Pancreas (tissue), 10 donors: Measurements from ENCODE around the gene ASPHD2. TPM values are rescaled to one million over a fixed set of nuclear protein-coding genes. Genes with fewer than 3 reads are reported as not detected.

Experiments
- ATAC-seq, 4 donors: fragments of 200-7000 bp; cut with Tn5 transposase; one replicate each; pipeline versions ENCODE4 v1.8.0 to v1.9.1; 2020; ENCODE audit warnings: mild to moderate bottlenecking in 4 of 4, moderate library complexity in 4 of 4
- DNase-seq, 6 donors: peaks; one replicate each; pipeline ENCODE4 v3.0.0-alpha.2; 2020
- FAIRE-seq: peaks from 2 replicates; lab custom pipeline; 2012; peaks lifted over from hg19 to GRCh38; lab: Jason Lieb, UNC
- H3K27ac ChIP-seq, 4 donors: fragments of 200-600 bp; sonication (generic); 1 replicate in 3 of 4; 2 replicates in 1 of 4; pipeline versions ENCODE4 v1.5.0 to v1.8.0; 2020
- H3K27me3 ChIP-seq, 4 donors: fragments of 200-600 bp; one replicate each; pipeline ENCODE4 v1.8.0; 2021
- H3K36me3 ChIP-seq, 3 donors: fragments of 200-600 bp; sonication (generic) in 1 of 3; one replicate each; pipeline versions ENCODE4 v1.5.0 to v1.8.0; 2020 to 2021
- H3K4me1 ChIP-seq, 3 donors: fragments of 200-600 bp; one replicate each; pipeline ENCODE4 v1.8.0; 2021
- H3K4me3 ChIP-seq, 4 donors: fragments of 200-600 bp; sonication (generic) in 2 of 4; one replicate each; pipeline versions ENCODE4 v1.5.0 to v1.8.0; 2020 to 2021
- H3K9me3 ChIP-seq, 4 donors: fragments of 200-600 bp; one replicate each; pipeline ENCODE4 v1.8.0; 2021
- WGBS, 2 donors: extraction: QIAGEN DNeasy Blood & Tissue Kit; methylation state at CpG; one replicate each; pipeline ENCODE4 v1.1.7; 2013; 5-methylcytosine and 5-hydroxymethylcytosine counted together
- intact Hi-C, 3 donors: fragments of 100-400 bp; cut with DNase I; formaldehyde crosslinking; loops; one replicate each; pipeline versions ENCODE4 v1.11.1 to v1.14.2; 2022
- polyA plus RNA-seq, 2 donors: library from polyadenylated mRNA; stranded (reverse); fragments of 200-250 nt; gene quantifications; one replicate each; pipeline ENCODE4 v1.2.3, GENCODE V29; 2013
- total RNA-seq, 6 donors: library from RNA; stranded (reverse); fragmentation: NEBNext Ultra II Directional in 4 of 6; extraction: Animal tissue kit (Norgen Biotek cat#: 25700) in 4 of 6; gene quantifications; one replicate each; pipeline versions ENCODE4 v1.2.1 to v1.2.4, GENCODE V29; 2021 to 2023
- TF ChIP-seq, protein P1 (sequence below), 4 donors: fragments of 200-600 bp; sonication (generic) in 3 of 4; IDR thresholded peaks; one replicate each; pipeline versions ENCODE4 v1.5.0 to v1.8.0; 2021; ENCODE audit warnings: antibody characterized with exemption in 4 of 4
- donor health status: healthy with polysubstance abuse.
- donor health status: DM: no; HTN: no; CAD: no; lungs with moderate emphysema.
- donor health status: DM: no; HTN: no; CAD: no.
- donor health status: control.
- donor health status: control.
- donor health status: Bipolar disorder and iron deficiency.
- donor health status: DM: yes; HTN: yes; CAD: no.
- donor health status: DM: no; HTN: no; CAD: no.
- donor health status: DM: no; HTN: no; CAD: no.
- donor health status: DM: yes; HTN: yes; CAD: no.

The ASPHD2 gene, protein sequence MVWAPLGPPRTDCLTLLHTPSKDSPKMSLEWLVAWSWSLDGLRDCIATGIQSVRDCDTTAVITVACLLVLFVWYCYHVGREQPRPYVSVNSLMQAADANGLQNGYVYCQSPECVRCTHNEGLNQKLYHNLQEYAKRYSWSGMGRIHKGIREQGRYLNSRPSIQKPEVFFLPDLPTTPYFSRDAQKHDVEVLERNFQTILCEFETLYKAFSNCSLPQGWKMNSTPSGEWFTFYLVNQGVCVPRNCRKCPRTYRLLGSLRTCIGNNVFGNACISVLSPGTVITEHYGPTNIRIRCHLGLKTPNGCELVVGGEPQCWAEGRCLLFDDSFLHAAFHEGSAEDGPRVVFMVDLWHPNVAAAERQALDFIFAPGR
- under 1 TPM; 0.14 to 0.75 (median 0.27) TPM for total RNA-seq
- polyA plus RNA-seq, result under 1 TPM; 0.23 to 0.33 TPM

DNA sequence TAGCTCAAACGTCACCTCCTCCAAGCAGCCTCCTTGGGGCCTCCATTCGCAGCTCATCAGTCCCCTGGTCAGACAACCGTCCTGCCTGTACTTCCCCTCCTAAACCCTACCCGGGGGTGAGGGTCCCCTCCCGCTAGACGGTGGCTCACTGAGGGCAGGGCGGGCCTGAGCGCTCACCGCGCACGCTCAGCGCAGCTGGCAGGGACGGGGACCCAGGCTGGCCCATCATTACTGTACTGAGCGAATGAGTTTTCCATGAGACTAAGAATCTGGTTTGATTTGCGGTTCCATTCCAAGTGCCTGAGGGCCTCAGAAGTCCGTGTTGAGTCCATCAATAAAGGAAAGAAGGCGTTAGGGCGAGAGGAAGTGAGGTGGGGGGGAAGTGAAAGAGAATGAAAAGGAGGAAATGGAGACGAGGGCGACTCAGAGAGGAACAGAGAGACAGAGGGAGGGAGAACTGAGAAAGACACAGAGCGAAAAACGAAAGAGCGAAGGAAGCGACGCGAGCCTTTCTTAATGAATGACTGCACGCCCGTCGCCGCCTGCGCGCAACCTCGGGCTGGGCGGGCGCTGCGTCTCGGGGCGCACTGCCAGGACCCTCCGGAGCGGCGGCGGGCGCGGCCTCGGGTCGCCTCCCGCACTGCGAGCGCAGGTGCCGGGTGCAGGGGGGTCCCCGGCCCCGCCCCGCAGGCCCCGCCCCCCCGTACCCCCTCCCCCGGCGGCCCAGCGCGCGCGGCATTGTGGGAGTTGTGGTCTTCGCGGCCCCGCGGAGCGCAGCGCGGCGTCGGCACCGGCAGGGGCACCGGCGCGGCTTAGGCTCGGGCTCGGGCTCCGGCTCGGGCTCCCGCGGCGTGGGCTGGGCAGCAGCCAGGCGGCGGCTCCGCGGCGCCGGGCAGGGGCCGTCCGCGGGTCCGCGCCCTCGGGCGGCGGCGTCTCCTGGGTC lies at the start of gene ASPHD2:
ASPHD2 (plus strand) TSS at position 746 of the 943 bp plus-strand sequence. CDS start 4,356 bp downstream, outside the sequence.
- Histone ChIP-seq H3K27me3 (no peaks in the 10 kb centered on the region), H3K9me3 (no peaks in the 10 kb centered on the region), H3K27ac (peak within 1 kb of the TSS in 2 of 4 donors; percentile 41 to 58), H3K4me3 (peak within 1 kb of the TSS; percentile 46 to 58 (median 52)), H3K36me3 (no peaks in the 10 kb centered on the region), H3K4me1 (no peaks in the 10 kb centered on the region)
- FAIRE-seq, result no peak
- 2 to 3% methylated on average over 36 to 96 of the region's 96 CpGs for WGBS, 2 donors
- peak; percentile 83 to 91 (median 90) for ATAC-seq
- DNase-seq, result peak; percentile 29 to 86 (median 53)
- TF ChIP-seq, protein P1, sequence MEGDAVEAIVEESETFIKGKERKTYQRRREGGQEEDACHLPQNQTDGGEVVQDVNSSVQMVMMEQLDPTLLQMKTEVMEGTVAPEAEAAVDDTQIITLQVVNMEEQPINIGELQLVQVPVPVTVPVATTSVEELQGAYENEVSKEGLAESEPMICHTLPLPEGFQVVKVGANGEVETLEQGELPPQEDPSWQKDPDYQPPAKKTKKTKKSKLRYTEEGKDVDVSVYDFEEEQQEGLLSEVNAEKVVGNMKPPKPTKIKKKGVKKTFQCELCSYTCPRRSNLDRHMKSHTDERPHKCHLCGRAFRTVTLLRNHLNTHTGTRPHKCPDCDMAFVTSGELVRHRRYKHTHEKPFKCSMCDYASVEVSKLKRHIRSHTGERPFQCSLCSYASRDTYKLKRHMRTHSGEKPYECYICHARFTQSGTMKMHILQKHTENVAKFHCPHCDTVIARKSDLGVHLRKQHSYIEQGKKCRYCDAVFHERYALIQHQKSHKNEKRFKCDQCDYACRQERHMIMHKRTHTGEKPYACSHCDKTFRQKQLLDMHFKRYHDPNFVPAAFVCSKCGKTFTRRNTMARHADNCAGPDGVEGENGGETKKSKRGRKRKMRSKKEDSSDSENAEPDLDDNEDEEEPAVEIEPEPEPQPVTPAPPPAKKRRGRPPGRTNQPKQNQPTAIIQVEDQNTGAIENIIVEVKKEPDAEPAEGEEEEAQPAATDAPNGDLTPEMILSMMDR (IDR thresholded peaks at IDR 0.05), result no peak
- intact Hi-C loops, result no loop called here

DNA sequence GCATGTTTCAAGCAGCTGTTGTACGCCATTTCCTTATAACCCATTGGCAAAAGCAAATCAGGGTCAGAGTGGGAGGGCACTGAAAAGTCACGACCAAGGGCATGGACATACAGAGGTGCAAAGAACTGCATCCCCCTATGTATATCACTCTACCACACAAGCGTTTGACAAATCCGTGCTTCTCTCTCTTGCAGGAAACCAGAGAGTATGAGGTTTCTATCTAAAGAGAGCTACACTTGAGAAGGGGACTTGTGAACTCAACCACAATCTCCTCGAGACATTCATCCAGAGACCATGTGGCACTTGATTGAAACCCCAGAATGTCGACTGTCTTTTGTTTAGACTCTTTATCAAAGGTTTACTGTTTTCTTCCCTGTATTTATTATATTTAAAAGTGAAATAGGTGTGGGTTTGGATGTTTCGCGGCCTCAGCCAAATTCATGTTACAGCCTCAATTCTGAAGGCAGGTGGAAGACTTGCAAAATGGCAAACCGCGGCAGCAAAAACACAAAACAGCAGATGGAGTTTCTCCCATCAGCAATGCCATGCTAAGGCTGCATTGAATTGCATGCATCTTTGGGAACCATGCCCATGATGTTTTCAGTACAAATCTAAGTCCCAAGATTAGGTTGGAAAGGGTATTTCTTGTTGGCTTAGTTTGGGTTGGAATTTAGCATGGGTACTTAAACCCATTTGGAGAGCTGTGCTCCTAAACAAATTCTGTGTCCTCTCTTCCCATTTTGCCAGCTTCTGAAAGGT lies 48.8 kb upstream of the ASPHD2 start:
- DNase-seq (no peak), FAIRE-seq (no peak), ATAC-seq (no peak)
- Histone ChIP-seq H3K9me3 (no peaks in the 10 kb centered on the region), H3K4me1 (no peaks in the 10 kb centered on the region), H3K27ac (no peak overlapping the region), H3K27me3 (peaks cover 0 to 11% (median 0%) of the 10 kb centered on the region in 4 donors), H3K4me3 (no peak overlapping the region), H3K36me3 (no peaks in the 10 kb centered on the region)
- WGBS, 2 donors, result 66 to 73% methylated on average over 10 of the region's 10 CpGs
- intact Hi-C loops, result no loop called here
- TF ChIP-seq, protein P1 (IDR thresholded peaks at IDR 0.05), result no peak

DNA sequence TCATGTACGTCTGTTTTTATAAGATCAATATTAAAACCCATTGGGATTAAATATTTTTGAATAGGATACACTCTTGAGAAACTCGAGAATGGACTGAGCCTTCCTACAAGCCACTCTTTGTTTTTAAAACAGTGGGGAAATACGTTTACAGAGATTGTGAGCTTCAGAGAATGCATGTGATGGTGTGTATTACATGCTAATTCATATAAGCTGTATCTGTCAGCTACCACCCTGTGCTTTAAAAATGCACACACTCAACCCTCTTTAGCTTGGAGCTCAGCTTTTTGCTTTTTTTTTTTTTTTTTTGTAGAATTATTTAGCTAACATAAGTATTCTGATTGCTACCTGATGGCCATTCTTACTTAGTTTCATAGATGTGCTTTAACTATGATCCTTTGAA lies 46.3 kb upstream of the ASPHD2 start:
- Histone ChIP-seq H3K9me3 (no peaks in the 10 kb centered on the region), H3K27me3 (no peaks in the 10 kb centered on the region), H3K4me3 (no peak overlapping the region), H3K36me3 (no peaks in the 10 kb centered on the region), H3K27ac (no peak overlapping the region), H3K4me1 (no peaks in the 10 kb centered on the region)
- intact Hi-C loops, result no loop called here
- TF ChIP-seq, protein P1 (IDR thresholded peaks at IDR 0.05), result no peak
- ATAC-seq (no peak), FAIRE-seq (no peak), DNase-seq (no peak)
- WGBS, 2 donors, result 40 to 59% methylated on average over 3 of the region's 3 CpGs

DNA sequence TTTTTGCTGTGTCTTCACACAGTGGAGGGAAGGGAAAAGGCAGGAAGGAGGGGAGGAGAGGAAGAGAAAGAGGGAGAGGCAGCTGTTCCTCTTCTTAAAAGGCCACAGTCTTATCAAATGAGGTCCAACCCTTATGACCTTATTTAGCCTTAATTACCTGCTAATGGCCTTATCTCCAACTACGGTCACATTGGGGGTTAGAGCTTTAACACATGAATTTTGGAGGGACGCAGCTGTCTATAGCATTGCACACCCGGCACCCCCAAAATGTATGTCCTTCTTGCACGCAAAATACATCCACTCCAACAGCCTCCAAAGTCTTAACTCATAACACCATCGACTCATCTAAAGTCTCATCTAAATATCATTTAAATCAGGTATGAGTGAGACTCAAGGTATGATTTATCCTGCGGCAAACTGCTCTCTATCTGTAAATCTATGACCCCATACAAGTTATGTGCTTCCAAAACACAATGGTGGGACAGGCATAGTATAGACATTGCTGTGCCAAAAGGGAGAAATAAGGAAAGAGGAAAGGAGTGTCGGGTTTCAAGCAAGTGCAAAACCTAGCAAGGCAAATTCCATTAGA lies 45.0 kb upstream of the ASPHD2 start:
- intact Hi-C loops, result no loop called here
- H3K4me3 ChIP-seq, result no peak overlapping the region
- TF ChIP-seq, protein P1 (IDR thresholded peaks at IDR 0.05), result no peak
- FAIRE-seq, result no peak
- DNase-seq, result no peak
- no peaks in the 10 kb centered on the region for H3K9me3 ChIP-seq
- ATAC-seq, result no peak
- 55 to 78% methylated on average over 7 of the region's 7 CpGs for WGBS, 2 donors
- H3K27me3 ChIP-seq, result no peaks in the 10 kb centered on the region
- no peak overlapping the region for H3K27ac ChIP-seq
- no peaks in the 10 kb centered on the region for H3K4me1 ChIP-seq
- no peaks in the 10 kb centered on the region for H3K36me3 ChIP-seq
